MM.1S (cell line): ENCODE results near the gene CXorf38.

ENCODE experiments used
- DNase-seq: peaks from one replicate; pipeline ENCODE4 v3.0.0-alpha.2; 2015
- H2AFZ ChIP-seq: fragments of 300-600 bp; sonication (generic); 2 replicates; pipeline ENCODE4 v1.6.0; 2016; ENCODE audit warnings: antibody characterized with exemption, low read length
- H3F3A ChIP-seq: fragments of 300-600 bp; sonication (generic); 2 replicates; pipeline ENCODE4 v1.6.1; 2016; ENCODE audit warnings: mild to moderate bottlenecking, antibody characterized with exemption, low read length, moderate library complexity, mixed read lengths; ENCODE audit not compliant: insufficient read depth
- H3K27ac ChIP-seq: fragments of 300-600 bp; sonication (generic); 2 replicates; pipeline ENCODE4 v1.5.1; 2016; ENCODE audit warnings: mild to moderate bottlenecking, low read length
- H3K27me3 ChIP-seq: fragments of 300-600 bp; sonication (generic); replicated peaks from 2 replicates; pipeline ENCODE4 v1.6.0; 2016; ENCODE audit warnings: low read length; ENCODE audit not compliant: insufficient read depth
- H3K36me3 ChIP-seq: fragments of 300-600 bp; sonication (generic); replicated peaks from 2 replicates; pipeline ENCODE4 v1.6.1; 2016; ENCODE audit warnings: mild to moderate bottlenecking, low read length, mixed read lengths; ENCODE audit not compliant: insufficient read depth
- H3K4me1 ChIP-seq: fragments of 300-600 bp; sonication (generic); 2 replicates; pipeline ENCODE4 v1.6.1; 2016; ENCODE audit warnings: low read length, mixed read lengths
- H3K4me2 ChIP-seq: fragments of 300-600 bp; sonication (generic); 2 replicates; pipeline ENCODE4 v1.6.0; 2016; ENCODE audit warnings: low read depth, low read length
- H3K4me3 ChIP-seq: fragments of 300-600 bp; sonication (generic); 2 replicates; pipeline ENCODE4 v1.5.1; 2016; ENCODE audit warnings: low read length, mixed read lengths
- H3K79me2 ChIP-seq: fragments of 300-600 bp; sonication (generic); 2 replicates; pipeline ENCODE4 v1.6.1; 2016; ENCODE audit warnings: mixed run types, low read length, mixed read lengths
- H3K9ac ChIP-seq: fragments of 300-600 bp; sonication (generic); 2 replicates; pipeline ENCODE4 v1.6.1; 2016; ENCODE audit warnings: low read length, mixed read lengths
- H3K9me2 ChIP-seq: fragments of 300-600 bp; sonication (generic); replicated peaks from 2 replicates; pipeline ENCODE4 v1.6.1; 2016; ENCODE audit warnings: mild to moderate bottlenecking, low read length, mixed read lengths; ENCODE audit not compliant: insufficient read depth
- H3K9me3 ChIP-seq: fragments of 300-600 bp; sonication (generic); replicated peaks from 2 replicates; pipeline ENCODE4 v1.6.1; 2016; ENCODE audit warnings: mild to moderate bottlenecking, low read length, mixed read lengths; ENCODE audit not compliant: insufficient read depth
- H4K20me1 ChIP-seq: fragments of 300-600 bp; sonication (generic); 2 replicates; pipeline ENCODE4 v1.6.1; 2016; ENCODE audit warnings: mild to moderate bottlenecking, low read length, moderate library complexity, mixed read lengths; ENCODE audit not compliant: insufficient read depth
- CTCF ChIP-seq: fragments of 300-600 bp; sonication (generic); IDR thresholded peaks from 2 replicates; pipeline ENCODE4 v1.5.1; 2016; ENCODE audit warnings: antibody characterized with exemption, low read length, mixed read lengths
- EZH2 ChIP-seq: fragments of 300-600 bp; sonication (generic); optimal IDR thresholded peaks from 2 replicates; pipeline ENCODE3; 2017; ENCODE audit warnings: low read depth, mild to moderate bottlenecking, antibody characterized with exemption, low read length, mixed read lengths
- EZH2phosphoT487 ChIP-seq: fragments of 300-600 bp; sonication (generic); IDR thresholded peaks from 2 replicates; pipeline ENCODE4 v1.6.1; 2018; ENCODE audit warnings: antibody characterized with exemption, low read length

The CXorf38 gene

GRCh38 chrX:40578039-40578695 is 69.2 kb downstream of the CXorf38 start:
- no peaks in the 10 kb centered on the region for H3K27me3 ChIP-seq
- DNase-seq = no peak
- no peaks in the 10 kb centered on the region for H3K36me3 ChIP-seq
- no peaks in the 10 kb centered on the region for H3F3A ChIP-seq
- H3K9me3 ChIP-seq = no peaks in the 10 kb centered on the region
- H3K4me3 ChIP-seq = no peak overlapping the region
- TF ChIP-seq CTCF (no peak), EZH2 (no peak), EZH2phosphoT487 (no peak)
- H3K27ac ChIP-seq = no peak overlapping the region
- H2AFZ ChIP-seq = no peak overlapping the region
- no peaks in the 10 kb centered on the region for H4K20me1 ChIP-seq
- no peaks in the 10 kb centered on the region for H3K9me2 ChIP-seq
- 0 out of 2 replicates have a peak, but pooled peaks cover 4% of the 10 kb centered on the region for H3K4me1 ChIP-seq
- peaks cover 21% of the 10 kb centered on the region for H3K79me2 ChIP-seq
- H3K4me2 ChIP-seq = no peak overlapping the region
- H3K9ac ChIP-seq = no peak overlapping the region
